ENCODE results near the gene UGT1A4.

Gene UGT1A4

GRCh38 chr2:233814056-233814835 is 95.7 kb downstream of the UGT1A4 start:
- no peak for DNase-seq

- no peak for DNase-seq
Measured at GRCh38 chr2:233815861-233816260, 97.3 kb downstream of the UGT1A4 start.

- no peak for DNase-seq
Measured at GRCh38 chr2:233816334-233816733, 97.8 kb downstream of the UGT1A4 start.

- DNase-seq: no peak
Measured at GRCh38 chr2:233816771-233817170, 98.2 kb downstream of the UGT1A4 start.

- DNase-seq: no peak
Measured at GRCh38 chr2:233817361-233817911, 98.9 kb downstream of the UGT1A4 start.

- DNase-seq: no peak
Measured at GRCh38 chr2:233817995-233818638, 99.6 kb downstream of the UGT1A4 start.

GRCh38 chr2:233818639-233819621 is 100.4 kb downstream of the UGT1A4 start:
- DNase-seq: no peak

- no peak for DNase-seq
Measured at GRCh38 chr2:233819884-233820773, 101.6 kb downstream of the UGT1A4 start.

GRCh38 chr2:233820774-233821105 is 102.2 kb downstream of the UGT1A4 start:
- DNase-seq: no peak

- DNase-seq: no peak
Measured at GRCh38 chr2:233821196-233821595, 102.7 kb downstream of the UGT1A4 start.

- no peak for DNase-seq
Measured at GRCh38 chr2:233821709-233822100, 103.2 kb downstream of the UGT1A4 start.

GRCh38 chr2:233822101-233822771 is 103.7 kb downstream of the UGT1A4 start:
- no peak for DNase-seq

All from CD4-positive, alpha-beta T cell treated with Interleukin-10 for 1 hour (primary cell).